GM12873 (cell line): ENCODE measurements around the gene AGRN.

Experiments used
- CTCF ChIP-seq: IDR thresholded peaks from 2 replicates; pipeline ENCODE4 v1.5.1; 2012; ENCODE audit warnings: low read depth, mild to moderate bottlenecking, moderate library complexity, low read length, control low read depth; ENCODE audit not compliant: insufficient read depth; ENCODE audit errors: missing control alignments

The AGRN gene

DNA sequence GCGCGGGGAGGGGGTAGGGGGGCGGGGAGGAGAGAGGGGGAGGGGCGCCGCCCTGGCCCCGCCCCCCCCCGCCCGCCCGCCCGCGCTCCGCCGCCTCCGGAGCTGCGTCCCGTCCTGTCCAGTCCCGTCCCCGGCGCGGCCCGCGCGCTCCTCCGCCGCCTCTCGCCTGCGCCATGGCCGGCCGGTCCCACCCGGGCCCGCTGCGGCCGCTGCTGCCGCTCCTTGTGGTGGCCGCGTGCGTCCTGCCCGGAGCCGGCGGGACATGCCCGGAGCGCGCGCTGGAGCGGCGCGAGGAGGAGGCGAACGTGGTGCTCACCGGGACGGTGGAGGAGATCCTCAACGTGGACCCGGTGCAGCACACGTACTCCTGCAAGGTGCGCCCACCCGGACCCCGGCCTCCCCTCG, at the start of gene AGRN:
Gene AGRN (plus strand): TSS at position 121 of the 405 bp plus-strand sequence. CDS start 53 bp downstream, at position 174.
- TF ChIP-seq CTCF = no peak

GRCh38 chr1:970242-970972, 49.5 kb upstream of the AGRN start:
- no peak for TF ChIP-seq CTCF

DNA sequence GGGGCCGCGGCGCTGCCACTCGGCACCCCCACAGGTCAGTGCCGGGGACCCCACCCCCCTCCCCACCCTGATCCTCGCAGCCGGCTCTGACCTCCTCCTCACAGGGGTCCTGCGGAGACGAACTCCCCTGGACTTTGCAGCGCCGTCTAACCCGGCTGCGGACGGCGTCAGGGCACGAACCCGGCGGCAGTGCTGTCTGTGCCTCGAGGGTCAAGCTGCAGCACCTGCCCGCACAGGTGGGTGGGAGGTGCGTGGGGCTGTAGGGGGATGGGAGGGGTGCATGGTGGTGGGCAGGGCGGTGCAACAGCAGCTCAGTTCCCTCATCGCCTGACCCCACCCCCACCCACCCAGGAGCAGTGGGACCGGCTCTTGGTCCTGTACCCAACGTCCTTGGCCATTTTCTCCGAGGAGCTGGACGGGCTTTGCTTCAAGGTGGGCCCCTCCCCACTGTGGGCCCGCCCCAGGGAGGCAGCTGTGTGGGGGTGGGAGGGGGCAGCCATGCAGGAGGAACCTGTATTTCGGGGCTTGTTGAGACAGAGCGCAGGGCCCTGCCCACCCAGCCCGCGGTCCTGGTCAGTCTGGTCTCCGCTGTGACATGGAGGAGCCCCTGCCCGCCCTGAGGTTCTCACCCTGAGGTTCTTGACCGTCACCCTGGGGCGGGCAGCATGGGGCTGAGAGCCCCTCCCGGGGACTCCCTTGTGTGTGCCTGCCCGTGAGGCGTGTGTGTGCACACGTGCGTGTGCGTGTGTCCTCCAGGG, 48.8 kb upstream of the AGRN start:
- TF ChIP-seq CTCF = no peak

GRCh38 chr1:971751-972506, 48.0 kb upstream of the AGRN start:
- no peak for TF ChIP-seq CTCF

DNA sequence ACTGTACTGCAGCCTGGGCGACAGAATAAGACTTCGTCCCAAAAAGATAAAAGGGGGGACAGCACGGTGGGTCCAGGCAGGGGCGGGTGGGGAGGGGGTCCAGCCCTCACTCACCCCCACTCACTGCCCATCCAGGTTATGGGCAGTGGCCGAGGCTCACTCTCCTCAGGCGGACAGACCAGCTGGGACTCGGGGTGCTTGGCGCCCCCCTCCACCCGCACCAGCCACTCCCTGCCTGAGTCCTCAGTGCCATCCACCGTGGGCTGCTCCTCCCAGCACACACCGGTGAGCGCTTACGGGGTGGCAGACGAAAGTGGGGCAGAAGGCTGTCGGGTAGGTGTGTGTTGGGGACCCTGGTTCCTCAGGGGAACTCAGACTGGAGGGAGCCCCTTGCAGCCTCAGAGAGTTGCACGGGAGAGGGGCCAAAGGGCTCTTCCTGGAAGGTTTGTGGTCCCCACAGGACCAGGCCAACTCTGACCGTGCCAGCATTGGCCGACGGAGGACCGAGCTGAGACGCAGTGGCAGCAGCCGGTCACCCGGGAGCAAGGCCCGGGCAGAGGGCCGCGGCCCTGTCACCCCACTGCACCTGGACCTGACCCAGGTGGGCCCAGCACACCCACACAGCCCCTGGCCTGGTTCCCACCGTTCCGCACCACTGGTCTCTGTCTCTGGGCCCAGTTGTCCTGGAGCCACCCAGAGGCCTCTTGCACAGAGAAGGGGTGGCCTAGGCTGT, 47.0 kb upstream of the AGRN start:
- no peak for TF ChIP-seq CTCF

GRCh38 chr1:973459-974292, 46.2 kb upstream of the AGRN start:
- no peak for TF ChIP-seq CTCF
